ENCODE results near the gene SP3.

The SP3 gene

GRCh38 chr2:173957517-173957916 is 7.7 kb downstream of the SP3 start:
- no peak overlapping the region for H3K4me3 ChIP-seq (ENCODE audit: low read depth, low read length)
- H2AFZ ChIP-seq, result no peak overlapping the region
- H3K36me3 ChIP-seq (ENCODE audit: control insufficient read depth, insufficient read depth, low read length), result no peaks in the 10 kb centered on the region
- H3K4me1 ChIP-seq, result peaks cover 28% of the 10 kb centered on the region
- H3K79me2 ChIP-seq, result peaks cover 70% of the 10 kb centered on the region
- H3K4me2 ChIP-seq (ENCODE audit: low read length), result no peak overlapping the region
- no peak overlapping the region for H3K27ac ChIP-seq
- no peaks in the 10 kb centered on the region for H3K9me3 ChIP-seq (ENCODE audit: control insufficient read depth, low read length)
- TF ChIP-seq CTCF (IDR thresholded peaks at IDR 0.05), result no peak
- H3K27me3 ChIP-seq (ENCODE audit: control insufficient read depth, insufficient read depth, low read length), result no peaks in the 10 kb centered on the region
- no peak overlapping the region for H3K9ac ChIP-seq

- Histone ChIP-seq H3K27ac (no peak overlapping the region), H3K79me2 (peaks cover 74% of the 10 kb centered on the region), H3K4me2 (ENCODE audit: low read length) (no peak overlapping the region), H3K4me1 (peaks cover 30% of the 10 kb centered on the region), H3K36me3 (ENCODE audit: control insufficient read depth, insufficient read depth, low read length) (no peaks in the 10 kb centered on the region), H3K9me3 (ENCODE audit: control insufficient read depth, low read length) (no peaks in the 10 kb centered on the region), H3K9ac (no peak overlapping the region), H3K27me3 (ENCODE audit: control insufficient read depth, insufficient read depth, low read length) (no peaks in the 10 kb centered on the region), H3K4me3 (ENCODE audit: low read depth, low read length) (no peak overlapping the region), H2AFZ (no peak overlapping the region)
- no peak for TF ChIP-seq CTCF (IDR thresholded peaks at IDR 0.05)
These were observed 8.7 kb downstream of the SP3 start for GRCh38 chr2:173956454-173956853.

GRCh38 chr2:173955867-173956266 is 9.3 kb downstream of the SP3 start:
- TF ChIP-seq CTCF (IDR thresholded peaks at IDR 0.05), result no peak
- H3K27ac ChIP-seq, result no peak overlapping the region
- no peak overlapping the region for H2AFZ ChIP-seq
- H3K9ac ChIP-seq, result no peak overlapping the region
- peaks cover 69% of the 10 kb centered on the region for H3K79me2 ChIP-seq
- H3K27me3 ChIP-seq (ENCODE audit: control insufficient read depth, insufficient read depth, low read length), result no peaks in the 10 kb centered on the region
- H3K36me3 ChIP-seq (ENCODE audit: control insufficient read depth, insufficient read depth, low read length), result no peaks in the 10 kb centered on the region
- no peak overlapping the region for H3K4me2 ChIP-seq (ENCODE audit: low read length)
- H3K9me3 ChIP-seq (ENCODE audit: control insufficient read depth, low read length), result no peaks in the 10 kb centered on the region
- peaks cover 28% of the 10 kb centered on the region for H3K4me1 ChIP-seq
- H3K4me3 ChIP-seq (ENCODE audit: low read depth, low read length), result no peak overlapping the region

GRCh38 chr2:173955004-173955403 is 10.2 kb downstream of the SP3 start:
- no peaks in the 10 kb centered on the region for H3K36me3 ChIP-seq (ENCODE audit: control insufficient read depth, insufficient read depth, low read length)
- H3K9me3 ChIP-seq (ENCODE audit: control insufficient read depth, low read length), result no peaks in the 10 kb centered on the region
- peaks cover 67% of the 10 kb centered on the region for H3K79me2 ChIP-seq
- H3K27me3 ChIP-seq (ENCODE audit: control insufficient read depth, insufficient read depth, low read length), result no peaks in the 10 kb centered on the region
- H3K9ac ChIP-seq, result no peak overlapping the region
- peak; percentile 4 for TF ChIP-seq CTCF (IDR thresholded peaks at IDR 0.05)
- no peak overlapping the region for H2AFZ ChIP-seq
- no peak overlapping the region for H3K27ac ChIP-seq
- no peak overlapping the region for H3K4me2 ChIP-seq (ENCODE audit: low read length)
- H3K4me1 ChIP-seq, result peaks cover 28% of the 10 kb centered on the region
- no peak overlapping the region for H3K4me3 ChIP-seq (ENCODE audit: low read depth, low read length)

GRCh38 chr2:173953047-173953424 is 12.1 kb downstream of the SP3 start:
- no peak overlapping the region for H2AFZ ChIP-seq
- no peak overlapping the region for H3K27ac ChIP-seq
- H3K9ac ChIP-seq, result no peak overlapping the region
- H3K9me3 ChIP-seq (ENCODE audit: control insufficient read depth, low read length), result no peaks in the 10 kb centered on the region
- H3K4me2 ChIP-seq (ENCODE audit: low read length), result no peak overlapping the region
- no peaks in the 10 kb centered on the region for H3K36me3 ChIP-seq (ENCODE audit: control insufficient read depth, insufficient read depth, low read length)
- H3K27me3 ChIP-seq (ENCODE audit: control insufficient read depth, insufficient read depth, low read length), result no peaks in the 10 kb centered on the region
- peaks cover 28% of the 10 kb centered on the region for H3K4me1 ChIP-seq
- peaks cover 65% of the 10 kb centered on the region for H3K79me2 ChIP-seq
- TF ChIP-seq CTCF (IDR thresholded peaks at IDR 0.05), result no peak
- H3K4me3 ChIP-seq (ENCODE audit: low read depth, low read length), result no peak overlapping the region
